Measurements from ENCODE around the gene LTA.

Gene LTA

DNA sequence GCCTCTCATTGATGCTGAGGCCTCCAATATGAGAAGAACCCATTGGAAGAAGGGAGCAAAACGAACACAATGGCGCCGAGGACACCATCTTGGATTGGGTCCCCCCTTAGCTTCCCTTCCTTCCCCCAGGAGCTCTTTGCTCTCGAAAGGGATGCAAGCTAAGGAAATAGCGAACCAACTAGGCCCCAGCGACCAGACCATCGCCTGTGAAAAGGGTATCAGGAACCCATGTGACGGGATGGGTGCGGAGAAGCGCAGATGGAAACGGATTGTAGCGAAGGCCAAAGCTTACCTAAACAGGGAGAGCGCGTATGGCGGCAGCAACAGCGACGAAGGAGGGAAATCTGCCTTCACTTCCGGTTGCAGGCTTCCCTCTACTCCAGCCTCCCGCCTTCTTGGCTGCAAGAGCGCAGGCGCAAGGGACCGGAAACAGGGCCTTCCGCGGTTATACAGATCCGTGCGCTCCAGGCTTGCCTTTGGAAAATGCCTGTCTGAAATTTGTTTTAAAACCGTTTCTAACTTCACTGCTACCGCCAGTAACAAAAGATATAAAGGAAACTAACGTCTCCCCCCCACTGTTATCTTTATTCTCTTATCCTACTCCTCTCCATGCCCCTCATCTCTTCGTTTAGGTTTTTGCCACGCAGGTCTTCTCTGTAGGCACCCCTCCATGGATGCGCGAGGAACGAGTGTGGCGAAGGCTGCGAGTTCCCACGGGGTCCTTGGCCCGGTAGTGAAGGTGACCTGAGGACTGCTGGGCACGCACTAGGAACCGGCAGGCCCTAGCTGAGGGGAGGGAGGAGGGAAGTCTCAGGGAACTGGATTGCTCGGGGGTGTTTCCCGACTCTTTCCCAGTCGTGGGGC is 30.2 kb upstream of the LTA start, which contains the start of gene DDX39B:
DDX39B (minus strand) TSS at position 346 of the 864 bp plus-strand sequence. CDS start 1,471 bp downstream, outside the sequence.
- peak; percentile 99 for DNase-seq (ENCODE audit: low read depth)

DNA sequence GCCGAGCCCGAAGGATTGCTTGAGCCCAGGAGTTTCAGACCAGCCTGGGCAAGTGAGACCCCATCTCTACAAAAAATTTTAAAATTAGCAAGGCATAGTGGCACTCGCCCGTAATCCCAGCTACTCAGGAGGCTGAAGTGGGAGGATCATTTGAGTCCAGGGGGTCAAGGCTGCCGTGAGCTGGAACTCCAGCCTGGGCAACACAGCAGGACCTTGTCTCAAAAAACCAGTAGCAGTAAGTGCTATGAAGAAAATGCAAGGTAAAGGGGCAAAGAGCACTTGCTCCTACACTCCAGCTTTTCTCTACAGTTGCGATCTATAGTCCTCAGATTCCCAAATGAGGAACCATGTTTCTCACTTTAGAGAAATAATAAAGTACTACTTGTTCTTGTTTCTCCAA is 28.4 kb upstream of the LTA start:
- no peak for DNase-seq (ENCODE audit: low read depth)

DNA sequence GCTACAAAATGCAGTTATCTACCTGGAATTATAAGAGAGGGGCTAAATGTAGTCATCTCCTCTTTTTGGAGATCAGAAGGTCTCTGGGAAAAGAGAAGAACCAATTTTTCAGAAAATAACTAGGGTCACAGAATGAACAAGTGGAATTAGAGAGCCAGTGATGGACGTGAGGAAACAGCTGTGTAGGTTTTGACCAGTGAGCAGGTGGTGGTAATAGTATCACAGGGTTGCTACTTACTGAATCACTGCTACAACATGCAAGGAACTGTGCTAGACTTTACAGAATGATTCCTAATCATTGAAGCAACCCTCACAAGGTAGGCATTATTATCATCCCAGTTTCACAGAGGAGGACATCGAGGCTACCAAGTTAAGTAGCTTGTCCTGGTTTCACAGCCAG is 27.4 kb upstream of the LTA start:
- DNase-seq (ENCODE audit: low read depth), result no peak

DNA sequence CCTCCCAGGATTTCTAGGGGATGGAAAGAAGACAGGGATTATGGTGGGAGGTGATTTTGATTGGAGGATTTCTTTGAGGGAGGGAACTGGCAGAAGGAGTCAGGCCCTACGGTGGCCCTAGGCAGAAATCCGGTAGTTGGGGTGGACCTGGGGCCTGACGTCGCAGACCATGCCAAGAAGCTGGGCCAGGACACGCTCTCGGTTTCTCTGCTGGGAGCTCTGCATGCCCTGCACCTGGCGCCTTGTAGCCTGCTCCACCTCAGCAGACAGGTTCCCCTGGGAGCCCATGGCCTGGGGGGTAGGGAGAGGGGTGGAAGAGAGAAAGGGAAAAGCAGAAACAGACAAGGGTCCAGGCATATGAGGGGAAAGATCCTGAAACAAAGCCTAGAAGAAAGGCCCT is 26.8 kb upstream of the LTA start:
- DNase-seq (ENCODE audit: low read depth), result no peak

DNA sequence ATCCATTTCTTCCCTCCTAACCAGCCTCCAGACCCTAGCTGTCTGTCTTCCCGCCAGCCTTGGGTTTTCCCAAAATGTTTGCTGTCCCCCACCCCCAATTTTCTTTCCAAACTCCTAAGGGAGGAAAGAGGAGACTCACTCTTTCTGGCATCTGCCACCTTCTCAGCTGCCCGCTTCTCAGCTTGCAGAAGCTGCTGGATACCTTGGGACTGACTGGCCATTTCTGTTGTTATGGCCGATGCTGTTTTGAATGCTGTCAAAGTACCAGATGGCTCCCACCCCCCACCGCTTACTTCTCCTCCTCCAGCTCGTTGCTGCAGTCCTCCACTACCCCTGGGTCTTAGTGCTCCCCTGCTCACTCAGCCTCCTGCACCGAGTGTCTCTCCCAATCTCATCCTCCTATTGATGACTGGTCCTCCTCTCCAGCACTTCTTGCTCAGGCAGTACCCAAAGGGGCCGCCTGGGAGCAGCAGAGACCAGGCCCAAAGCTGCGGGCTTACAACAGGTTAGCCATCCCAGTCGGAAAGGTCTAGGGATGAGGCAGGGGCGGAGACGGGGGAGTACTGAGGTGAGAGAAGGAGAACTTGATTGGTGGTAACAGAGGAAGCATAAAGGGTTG is 25.6 kb upstream of the LTA start, which contains the start of gene ATP6V1G2:
ATP6V1G2 (minus strand) TSS at position 270 of the 619 bp plus-strand sequence; CDS start at position 221, 49 bp downstream.
- DNase-seq (ENCODE audit: low read depth), result peak; percentile 93

DNA sequence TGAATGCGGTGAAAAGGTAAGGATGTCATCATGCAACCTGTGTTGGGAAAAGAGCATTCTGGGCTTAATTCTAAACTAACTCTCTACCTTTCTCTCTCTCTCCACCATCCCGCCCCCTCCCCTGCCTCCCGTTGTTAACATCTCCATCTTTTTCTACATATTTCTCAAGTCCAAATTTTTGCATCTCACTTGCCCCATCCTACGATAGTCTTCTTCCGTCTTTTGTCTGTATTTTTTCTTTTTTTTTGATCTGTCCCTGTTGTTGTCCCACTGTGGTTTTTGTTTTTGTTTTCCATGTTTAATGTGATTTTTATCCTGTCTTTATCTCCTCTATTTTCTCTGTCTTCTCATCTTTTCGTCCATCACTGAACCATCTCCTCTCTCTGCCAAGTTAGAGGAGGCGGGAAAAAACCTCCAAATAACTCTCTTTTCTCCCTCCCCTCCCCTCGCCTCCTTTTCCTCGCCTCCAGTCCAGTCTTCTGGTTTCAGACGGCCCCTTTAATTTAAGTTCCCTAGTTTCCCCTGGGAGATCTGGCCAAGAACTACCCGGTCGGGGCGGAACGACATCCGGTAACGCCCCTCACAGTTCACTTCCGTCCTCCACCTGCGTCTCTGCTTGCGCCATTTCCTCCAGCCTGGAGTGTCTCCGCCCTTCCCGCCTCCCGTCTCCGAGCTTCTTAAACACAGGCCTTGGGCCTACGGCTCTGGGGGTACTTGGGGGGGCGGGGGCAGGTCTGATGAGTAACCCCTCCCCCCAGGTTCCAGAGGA is 24.9 kb upstream of the LTA start, which contains the start of gene NFKBIL1:
NFKBIL1 (plus strand) TSS at position 651 of the 769 bp plus-strand sequence; CDS start at position 738, 87 bp downstream.
- peak; percentile 99 for DNase-seq (ENCODE audit: low read depth)

DNA sequence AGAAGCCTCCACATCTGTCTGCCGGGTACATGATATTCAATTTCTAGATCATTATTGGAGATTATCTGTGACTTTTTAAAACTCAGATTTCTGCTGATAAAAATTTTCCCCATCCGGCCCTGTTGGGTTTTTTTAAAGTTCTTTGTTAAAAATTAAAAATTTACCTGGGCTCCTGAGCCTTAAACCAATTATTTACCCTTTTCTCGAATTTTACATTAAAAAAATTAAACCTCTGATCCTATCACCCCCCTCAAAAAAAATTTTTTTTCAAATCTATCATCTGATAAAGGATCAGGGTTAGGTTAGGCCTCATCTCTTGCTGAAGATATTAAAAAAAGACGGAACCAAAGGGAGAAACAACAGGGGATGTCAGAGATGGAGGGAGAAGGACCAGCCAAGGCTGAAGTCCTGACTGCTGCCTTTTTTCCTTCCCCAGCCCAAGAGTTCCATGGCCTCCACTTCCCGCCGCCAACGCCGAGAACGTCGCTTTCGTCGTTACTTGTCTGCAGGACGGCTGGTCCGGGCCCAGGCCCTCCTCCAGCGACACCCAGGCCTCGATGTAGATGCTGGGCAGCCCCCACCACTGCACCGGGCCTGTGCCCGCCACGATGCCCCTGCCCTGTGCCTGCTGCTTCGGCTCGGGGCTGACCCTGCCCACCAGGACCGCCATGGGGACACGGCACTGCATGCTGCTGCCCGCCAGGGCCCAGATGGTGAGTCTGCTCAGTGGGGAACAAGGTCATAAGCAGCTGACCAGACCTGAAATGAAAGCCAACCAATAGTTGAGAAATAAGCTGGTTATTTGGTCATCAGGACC is 24.2 kb upstream of the LTA start:
- DNase-seq (ENCODE audit: low read depth), result no peak

DNA sequence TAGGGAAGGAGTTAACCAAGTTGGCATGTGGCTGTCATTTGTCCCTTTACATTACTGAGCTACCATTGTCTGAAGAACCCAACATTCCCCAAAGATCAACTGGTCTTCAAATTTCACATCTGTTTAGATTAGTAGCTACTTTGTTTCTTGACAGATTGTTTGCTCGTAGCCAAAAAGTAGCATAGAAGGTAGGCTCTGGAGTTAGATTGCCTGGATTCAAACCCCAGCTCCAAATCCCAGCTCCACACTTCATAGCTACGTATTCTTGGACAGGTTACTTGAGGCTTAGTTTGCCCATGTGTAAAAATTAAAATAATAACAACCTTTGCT is 23.6 kb upstream of the LTA start:
- DNase-seq (ENCODE audit: low read depth), result no peak

DNA sequence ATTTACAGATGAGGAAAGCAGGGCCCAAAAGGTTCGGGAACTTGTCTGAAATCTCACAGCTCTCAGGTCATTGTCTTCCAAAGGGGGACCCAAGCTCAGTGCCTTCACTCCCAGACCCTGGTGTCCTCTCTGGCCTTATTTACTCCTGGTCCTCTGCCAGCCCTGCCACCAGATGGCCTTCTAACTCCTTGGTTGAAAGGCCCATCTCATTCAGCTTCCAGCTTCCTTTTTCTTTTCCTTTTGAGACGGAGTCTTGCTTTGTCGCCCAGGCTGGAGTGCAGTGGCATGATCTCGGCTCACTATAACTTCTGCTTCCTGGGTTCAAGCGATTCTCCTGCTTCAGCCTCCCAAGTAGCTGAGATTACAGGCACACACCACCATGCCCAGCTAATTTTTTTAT is 20.7 kb upstream of the LTA start:
- DNase-seq (ENCODE audit: low read depth), result peak; percentile 82

DNA sequence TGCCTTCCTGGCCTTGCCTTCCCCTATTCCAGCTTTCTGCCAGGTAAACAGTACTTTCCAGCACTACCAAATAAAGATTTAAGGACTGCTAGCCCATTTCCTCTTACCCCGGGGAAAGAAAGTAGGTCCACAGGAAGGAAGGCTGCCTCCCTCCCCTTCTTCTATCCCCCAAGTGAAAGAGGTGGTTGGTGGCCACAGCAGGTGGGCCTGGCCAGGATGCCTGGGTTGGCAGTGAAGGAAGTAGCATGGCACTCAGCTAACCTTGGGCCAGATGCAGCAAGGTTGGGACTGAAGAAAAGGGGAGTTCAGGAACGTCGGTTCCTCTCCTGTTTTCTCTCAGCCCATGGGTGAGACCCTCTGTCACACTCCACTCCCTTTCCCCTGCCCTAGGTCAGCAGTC is 15.8 kb upstream of the LTA start:
- no peak for DNase-seq (ENCODE audit: low read depth)

DNA sequence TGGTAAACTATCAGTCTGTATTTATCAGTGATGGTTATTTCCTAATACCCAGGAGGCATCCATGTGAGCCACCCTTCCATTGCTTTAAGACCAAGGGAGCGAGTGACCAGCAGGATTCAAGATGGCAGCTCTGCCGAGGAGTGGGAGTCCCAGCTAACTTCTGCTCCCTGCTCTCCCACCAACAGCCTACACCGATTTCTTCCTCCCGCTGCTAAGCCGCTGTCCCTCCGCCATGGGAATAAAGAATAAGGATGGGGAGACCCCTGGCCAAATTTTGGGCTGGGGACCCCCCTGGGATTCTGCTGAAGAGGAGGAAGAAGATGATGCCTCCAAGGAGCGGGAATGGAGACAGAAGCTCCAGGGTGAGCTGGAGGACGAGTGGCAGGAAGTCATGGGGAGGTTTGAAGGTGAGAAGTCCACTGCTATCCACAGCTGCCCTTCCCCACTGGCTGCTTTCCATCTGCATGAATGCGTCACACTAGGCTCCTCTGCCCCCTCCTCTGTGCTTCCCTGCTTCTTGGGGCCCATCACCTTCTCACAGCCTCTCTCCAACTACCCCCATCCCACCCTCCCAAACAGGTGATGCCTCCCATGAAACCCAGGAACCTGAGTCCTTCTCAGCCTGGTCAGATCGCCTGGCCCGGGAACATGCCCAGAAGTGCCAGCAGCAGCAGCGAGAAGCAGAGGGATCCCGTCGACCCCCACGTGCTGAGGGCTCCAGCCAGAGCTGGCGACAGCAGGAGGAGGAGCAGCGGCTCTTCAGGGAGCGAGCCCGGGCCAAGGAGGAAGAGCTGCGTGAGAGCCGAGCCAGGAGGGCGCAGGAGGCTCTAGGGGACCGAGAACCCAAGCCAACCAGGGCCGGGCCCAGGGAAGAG is 14.4 kb upstream of the LTA start:
- no peak for DNase-seq (ENCODE audit: low read depth)

DNA sequence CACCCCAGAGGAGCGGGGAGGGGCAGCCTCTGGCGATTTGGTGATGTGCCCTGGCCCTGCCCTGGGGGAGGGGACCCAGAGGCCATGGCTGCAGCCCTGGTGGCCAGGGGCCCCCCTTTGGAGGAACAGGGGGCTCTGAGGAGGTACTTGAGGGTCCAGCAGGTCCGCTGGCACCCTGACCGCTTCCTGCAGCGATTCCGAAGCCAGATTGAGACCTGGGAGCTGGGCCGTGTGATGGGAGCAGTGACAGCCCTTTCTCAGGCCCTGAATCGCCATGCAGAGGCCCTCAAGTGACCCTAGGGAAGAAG is 13.8 kb upstream of the LTA start:
- DNase-seq (ENCODE audit: low read depth), result no peak

DNA sequence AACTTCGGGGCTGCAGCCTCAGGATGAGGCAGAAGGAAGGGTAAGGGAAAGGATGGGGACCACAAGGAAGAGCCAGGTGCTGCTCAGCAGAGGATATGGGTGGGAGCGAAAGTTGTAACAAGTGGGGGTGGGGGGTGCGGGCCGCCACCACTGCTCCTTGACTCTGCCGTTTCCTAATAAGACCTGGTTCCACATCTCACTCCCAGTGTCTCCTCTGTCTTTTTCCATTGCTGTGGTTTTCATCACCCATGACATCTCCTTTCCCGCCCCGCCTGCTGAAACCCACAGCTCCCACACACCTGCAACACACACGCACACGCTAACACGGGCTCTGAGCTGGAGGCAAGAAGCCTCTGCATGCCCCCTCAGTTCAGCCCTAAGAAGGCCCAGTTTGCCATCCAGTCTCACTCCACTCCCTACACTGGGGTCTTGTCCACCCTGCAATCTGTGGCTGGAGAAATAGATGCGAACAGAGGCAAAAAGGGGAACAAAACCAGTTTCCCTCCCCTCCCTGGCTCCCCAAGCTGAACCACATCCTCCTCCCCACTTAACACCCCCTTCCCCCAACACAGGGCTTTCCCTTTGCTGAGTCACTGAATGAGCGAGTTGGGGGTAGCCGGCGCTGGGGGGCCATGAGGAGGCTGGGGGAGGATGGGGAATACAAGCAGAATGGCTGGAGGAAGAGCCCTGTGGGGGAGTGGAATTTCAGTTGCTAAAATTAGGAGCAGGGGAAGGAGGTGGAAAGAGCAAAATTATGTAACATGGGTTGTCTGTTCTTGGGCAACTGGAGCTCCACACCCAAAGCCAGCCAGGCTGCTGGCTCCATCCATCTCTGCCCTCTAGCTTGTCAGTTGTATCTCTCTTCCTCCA is 13.2 kb upstream of the LTA start:
- DNase-seq (ENCODE audit: low read depth), result peak; percentile 61

DNA sequence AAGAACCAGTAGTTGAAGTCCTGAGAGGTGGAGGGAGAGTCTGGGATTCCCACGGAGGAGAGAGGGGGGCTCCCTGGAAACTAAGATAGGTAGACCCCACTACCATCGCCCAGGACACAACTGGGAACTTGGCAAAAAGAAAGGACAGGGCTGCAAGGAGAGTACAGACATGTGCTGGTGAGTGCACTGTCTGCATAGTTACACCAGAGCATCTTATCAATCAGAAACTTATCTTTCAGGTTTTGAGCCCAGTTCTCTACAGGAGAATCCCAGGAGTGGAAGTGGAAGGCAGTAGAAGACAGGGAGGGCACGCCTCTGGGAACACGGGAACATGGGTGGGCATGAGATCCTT is 12.5 kb upstream of the LTA start:
- DNase-seq (ENCODE audit: low read depth), result no peak

DNA sequence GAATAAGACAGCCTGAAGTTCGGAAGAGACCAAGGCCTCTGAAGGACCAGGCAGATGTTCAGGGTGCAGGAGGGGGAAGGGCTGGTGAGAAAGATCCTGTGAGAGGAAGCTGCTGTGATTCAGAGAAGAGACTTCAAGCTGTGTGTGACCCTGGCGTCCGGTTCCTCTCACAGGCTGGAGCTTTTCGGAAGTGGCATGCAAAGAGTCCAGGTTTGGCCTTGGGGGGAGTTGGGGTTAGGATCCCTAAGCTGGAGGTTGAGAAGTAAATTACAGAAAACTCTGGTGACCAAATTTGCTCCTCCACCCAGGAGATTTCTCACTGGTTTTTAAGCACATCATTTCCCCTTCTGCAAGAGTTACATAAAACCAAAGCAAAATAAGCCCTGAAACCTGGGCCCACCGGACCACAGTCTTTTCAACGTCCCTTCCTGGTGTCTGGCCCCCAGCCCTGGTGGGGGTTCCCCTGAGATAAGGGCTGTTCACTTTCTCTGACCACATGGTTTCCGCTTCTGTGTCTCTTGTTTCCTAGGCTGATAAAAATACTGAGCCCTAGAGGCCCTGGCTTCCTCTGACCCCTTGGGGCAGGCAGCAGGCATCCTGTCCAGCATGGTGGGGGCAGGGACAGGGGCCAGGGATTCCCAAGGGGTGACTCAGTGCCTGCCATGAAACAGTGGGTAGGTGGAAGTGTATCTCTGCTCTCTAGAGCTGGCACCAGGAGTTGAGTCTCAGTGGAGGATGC is 12.0 kb upstream of the LTA start:
- DNase-seq (ENCODE audit: low read depth), result peak; percentile 96

DNA sequence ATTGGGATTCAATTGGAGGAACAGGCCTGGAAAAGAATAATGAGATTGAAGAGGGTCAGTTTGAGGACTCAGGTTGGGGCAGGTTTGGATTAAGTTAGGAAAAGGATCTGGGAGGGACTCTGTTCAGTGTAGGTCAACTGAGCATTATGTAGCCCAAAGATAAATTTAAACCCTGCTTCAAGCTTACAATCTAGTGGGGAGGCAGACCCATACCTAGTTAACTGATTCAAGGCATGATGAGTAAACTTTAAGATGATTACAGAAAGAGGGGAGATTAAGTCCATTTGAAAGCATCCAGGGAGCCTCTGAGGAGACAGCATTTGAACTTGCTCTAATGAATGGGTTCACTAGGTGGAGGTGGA is 11.4 kb upstream of the LTA start:
- no peak for DNase-seq (ENCODE audit: low read depth)

DNA sequence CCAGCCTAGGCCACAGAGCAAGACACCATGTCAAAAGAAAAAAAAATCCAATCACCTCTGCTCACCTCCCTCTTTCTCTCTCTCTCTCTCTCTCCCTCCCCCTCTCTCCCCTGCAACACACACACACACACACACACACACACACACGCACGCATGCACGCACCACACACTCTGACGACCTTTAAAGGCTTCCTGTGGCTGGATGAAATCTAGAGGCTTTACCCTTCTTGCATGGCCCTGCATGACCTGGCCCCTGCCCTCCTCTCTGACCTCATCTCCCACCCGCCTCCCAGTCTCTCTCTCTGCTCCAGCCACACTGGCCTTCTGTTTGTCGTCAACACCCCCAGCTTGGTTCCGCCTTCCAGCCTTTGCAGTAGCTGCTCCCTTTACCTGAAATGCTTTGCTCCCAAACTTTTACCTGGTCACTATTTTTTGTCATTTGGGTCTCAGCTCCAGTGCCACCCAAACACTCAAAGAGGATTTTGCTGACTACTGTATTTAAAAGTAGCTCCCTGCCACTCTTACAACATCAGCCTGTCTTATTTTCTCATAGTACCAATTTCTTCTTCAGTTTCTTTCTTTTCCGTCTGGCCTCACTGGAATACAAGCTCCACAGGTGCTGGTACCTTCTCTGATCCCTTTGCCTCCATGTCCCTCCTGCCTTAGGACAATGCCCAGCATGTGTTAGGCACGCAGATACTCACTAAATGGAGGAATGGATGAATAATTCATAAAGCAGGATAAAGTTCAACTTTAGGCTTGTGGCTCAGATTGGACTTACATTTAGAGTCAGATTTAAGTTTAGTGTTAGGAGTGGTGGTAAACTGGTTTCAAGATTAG is 4.3 kb upstream of the LTA start:
- DNase-seq (ENCODE audit: low read depth), result no peak

DNA sequence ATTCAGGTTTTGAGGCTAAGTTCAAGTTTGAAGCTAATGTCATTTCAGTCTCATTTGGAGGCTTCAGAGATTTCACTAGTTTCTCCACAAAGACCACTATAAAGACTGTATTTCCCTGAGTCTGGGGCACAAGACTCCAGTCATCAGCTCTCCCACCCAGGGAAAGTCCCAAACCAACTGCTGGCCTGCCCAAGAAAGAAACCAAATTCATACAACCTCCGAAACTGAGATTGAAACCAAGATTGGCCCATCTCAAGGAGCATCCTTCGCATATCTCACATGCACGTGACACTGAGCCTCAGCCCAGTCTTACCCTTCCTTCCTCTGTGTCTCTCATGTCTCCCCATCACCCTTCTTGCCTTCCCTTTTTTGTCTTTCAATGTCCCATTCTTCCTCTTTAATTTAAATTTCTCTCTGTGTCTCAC is 3.5 kb upstream of the LTA start:
- DNase-seq (ENCODE audit: low read depth), result no peak

All from ELR (cell line).